Measurements from ENCODE around the gene FRMPD4. TPM values are rescaled to one million over a fixed set of nuclear protein-coding genes. Genes with fewer than 3 reads are reported as not detected.

Gene FRMPD4
- total and polyA plus RNA-seq, 9 donors, result 0.01 to 0.20 (median 0.05) TPM; not detected in 6

GRCh38 chrX:12412561-12412960 is 274.3 kb downstream of the FRMPD4 start:
- Histone ChIP-seq H3K27me3 (no peaks in the 10 kb centered on the region), H3K4me1 (ENCODE audit: insufficient read depth) (no peaks in the 10 kb centered on the region), H3K9me3 (no peaks in the 10 kb centered on the region), H3K36me3 (no peaks in the 10 kb centered on the region), H3K4me3 (no peak overlapping the region), H3K27ac (no peak overlapping the region)
- WGBS, 3 donors, result 80 to 89% (median 84%) methylated on average over 1 of the region's 1 CpG
- DNase-seq, result no peak
- intact Hi-C loops (cut with DNase I), result no loop called here
- TF ChIP-seq POLR2A (IDR thresholded peaks at IDR 0.05) (no peak), EP300 (IDR thresholded peaks at IDR 0.05) (no peak)
- TF ChIP-seq, protein P1, sequence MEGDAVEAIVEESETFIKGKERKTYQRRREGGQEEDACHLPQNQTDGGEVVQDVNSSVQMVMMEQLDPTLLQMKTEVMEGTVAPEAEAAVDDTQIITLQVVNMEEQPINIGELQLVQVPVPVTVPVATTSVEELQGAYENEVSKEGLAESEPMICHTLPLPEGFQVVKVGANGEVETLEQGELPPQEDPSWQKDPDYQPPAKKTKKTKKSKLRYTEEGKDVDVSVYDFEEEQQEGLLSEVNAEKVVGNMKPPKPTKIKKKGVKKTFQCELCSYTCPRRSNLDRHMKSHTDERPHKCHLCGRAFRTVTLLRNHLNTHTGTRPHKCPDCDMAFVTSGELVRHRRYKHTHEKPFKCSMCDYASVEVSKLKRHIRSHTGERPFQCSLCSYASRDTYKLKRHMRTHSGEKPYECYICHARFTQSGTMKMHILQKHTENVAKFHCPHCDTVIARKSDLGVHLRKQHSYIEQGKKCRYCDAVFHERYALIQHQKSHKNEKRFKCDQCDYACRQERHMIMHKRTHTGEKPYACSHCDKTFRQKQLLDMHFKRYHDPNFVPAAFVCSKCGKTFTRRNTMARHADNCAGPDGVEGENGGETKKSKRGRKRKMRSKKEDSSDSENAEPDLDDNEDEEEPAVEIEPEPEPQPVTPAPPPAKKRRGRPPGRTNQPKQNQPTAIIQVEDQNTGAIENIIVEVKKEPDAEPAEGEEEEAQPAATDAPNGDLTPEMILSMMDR (IDR thresholded peaks at IDR 0.05), result no peak

GRCh38 chrX:12419591-12419990 is 281.3 kb downstream of the FRMPD4 start:
- Histone ChIP-seq H3K27me3 (no peaks in the 10 kb centered on the region), H3K27ac (no peak overlapping the region), H3K4me1 (ENCODE audit: insufficient read depth) (no peaks in the 10 kb centered on the region), H3K36me3 (no peaks in the 10 kb centered on the region), H3K9me3 (no peaks in the 10 kb centered on the region), H3K4me3 (no peak overlapping the region)
- no peak for DNase-seq
- intact Hi-C loops (cut with DNase I), result no loop called here
- WGBS, 3 donors, result 52 to 65% (median 62%) methylated on average over 4 of the region's 4 CpGs
- TF ChIP-seq EP300 (IDR thresholded peaks at IDR 0.05), result no peak
- TF ChIP-seq POLR2A (IDR thresholded peaks at IDR 0.05), result no peak
- TF ChIP-seq, protein P1 (IDR thresholded peaks at IDR 0.05), result no peak

- intact Hi-C loops (cut with DNase I), result no loop called here
- H3K27me3 ChIP-seq, result no peaks in the 10 kb centered on the region
Observed at GRCh38 chrX:12421918-12422317, 283.6 kb downstream of the FRMPD4 start.

GRCh38 chrX:12423346-12423745 is 285.1 kb downstream of the FRMPD4 start:
- intact Hi-C loops (cut with DNase I), result no loop called here
- no peaks in the 10 kb centered on the region for H3K27me3 ChIP-seq
- H3K36me3 ChIP-seq, result no peaks in the 10 kb centered on the region
- no peak overlapping the region for H3K4me3 ChIP-seq
- no peaks in the 10 kb centered on the region for H3K4me1 ChIP-seq (ENCODE audit: insufficient read depth)
- 19 to 54% (median 23%) methylated on average over 1 of the region's 1 CpG for WGBS, 3 donors
- no peak for DNase-seq
- H3K27ac ChIP-seq, result no peak overlapping the region
- TF ChIP-seq, protein P1 (IDR thresholded peaks at IDR 0.05), result no peak
- TF ChIP-seq EP300 (IDR thresholded peaks at IDR 0.05) (no peak), POLR2A (IDR thresholded peaks at IDR 0.05) (no peak)
- no peaks in the 10 kb centered on the region for H3K9me3 ChIP-seq

More at GRCh38 chrX:12421918-12422317, 283.6 kb downstream of the FRMPD4 start:
- TF ChIP-seq POLR2A (IDR thresholded peaks at IDR 0.05), result no peak
- H3K4me1 ChIP-seq (ENCODE audit: insufficient read depth), result no peaks in the 10 kb centered on the region
- WGBS, 3 donors, result 9 to 23% (median 12%) methylated on average over 5 of the region's 5 CpGs
- no peaks in the 10 kb centered on the region for H3K9me3 ChIP-seq
- no peaks in the 10 kb centered on the region for H3K36me3 ChIP-seq
- no peak overlapping the region for H3K4me3 ChIP-seq
- DNase-seq, result no peak
- no peak overlapping the region for H3K27ac ChIP-seq

- Histone ChIP-seq H3K4me3 (no peak overlapping the region), H3K9me3 (no peaks in the 10 kb centered on the region), H3K27ac (no peak overlapping the region), H3K36me3 (no peaks in the 10 kb centered on the region), H3K27me3 (no peaks in the 10 kb centered on the region), H3K4me1 (ENCODE audit: insufficient read depth) (no peaks in the 10 kb centered on the region)
- intact Hi-C loops (cut with DNase I), result no loop called here
- TF ChIP-seq, protein P1 (IDR thresholded peaks at IDR 0.05), result no peak
- TF ChIP-seq POLR2A (IDR thresholded peaks at IDR 0.05) (no peak), EP300 (IDR thresholded peaks at IDR 0.05) (no peak)
- WGBS, 3 donors, result 77 to 85% (median 78%) methylated on average over 4 of the region's 4 CpGs
- DNase-seq, result no peak
Observed at GRCh38 chrX:12425496-12425895, 287.2 kb downstream of the FRMPD4 start.
